Femur (tissue), 1 donor: ENCODE results near the gene ASB2.

ENCODE experiments used
- DNase-seq: peaks from one replicate; pipeline ENCODE4 v3.0.0-alpha.2; 2017

Gene ASB2

DNA sequence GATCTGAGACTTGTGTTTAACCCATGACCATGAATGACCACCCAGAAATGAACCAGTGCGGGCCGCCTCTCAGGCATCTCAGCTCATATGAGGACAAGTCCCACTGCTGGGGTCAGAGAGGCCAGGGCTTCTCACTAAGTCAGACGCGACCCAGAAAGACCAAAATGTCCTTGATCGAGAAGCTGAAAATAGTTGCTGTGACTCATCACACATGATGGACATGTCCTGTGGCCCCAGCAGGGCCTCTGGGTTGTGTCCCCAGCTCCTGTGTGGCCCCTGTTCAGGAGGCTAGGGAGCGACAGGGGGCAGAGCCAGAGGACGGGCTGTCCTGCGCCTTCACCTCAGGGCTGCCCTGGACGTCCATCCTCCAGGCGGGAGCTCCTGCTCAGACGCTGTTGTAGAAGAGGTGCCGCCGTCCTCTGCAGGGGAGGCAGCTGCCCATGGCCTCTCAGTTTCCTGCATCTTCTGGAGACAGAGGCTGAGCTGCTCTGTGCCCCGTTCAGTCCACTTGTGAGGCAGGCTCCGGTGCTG, 78.2 kb downstream of the ASB2 start:
- DNase-seq = no peak

DNA sequence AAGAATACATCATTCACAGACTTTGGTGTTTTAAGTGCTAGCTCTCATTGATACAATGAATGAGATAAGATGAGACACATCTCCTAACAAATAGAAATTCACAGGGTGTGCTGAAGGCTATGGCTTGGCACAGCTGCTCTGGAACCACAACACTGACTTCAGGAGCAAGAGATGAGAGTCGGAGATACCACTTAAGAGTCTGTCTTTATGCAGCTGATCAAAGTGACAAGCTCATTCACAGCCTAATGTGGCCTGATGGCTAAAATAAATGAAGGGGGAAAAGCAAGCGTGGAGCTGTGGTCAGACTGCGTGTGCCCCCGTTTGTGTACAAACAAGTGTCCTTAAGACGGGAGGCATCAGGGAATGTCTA, 78.9 kb downstream of the ASB2 start:
- DNase-seq = no peak

DNA sequence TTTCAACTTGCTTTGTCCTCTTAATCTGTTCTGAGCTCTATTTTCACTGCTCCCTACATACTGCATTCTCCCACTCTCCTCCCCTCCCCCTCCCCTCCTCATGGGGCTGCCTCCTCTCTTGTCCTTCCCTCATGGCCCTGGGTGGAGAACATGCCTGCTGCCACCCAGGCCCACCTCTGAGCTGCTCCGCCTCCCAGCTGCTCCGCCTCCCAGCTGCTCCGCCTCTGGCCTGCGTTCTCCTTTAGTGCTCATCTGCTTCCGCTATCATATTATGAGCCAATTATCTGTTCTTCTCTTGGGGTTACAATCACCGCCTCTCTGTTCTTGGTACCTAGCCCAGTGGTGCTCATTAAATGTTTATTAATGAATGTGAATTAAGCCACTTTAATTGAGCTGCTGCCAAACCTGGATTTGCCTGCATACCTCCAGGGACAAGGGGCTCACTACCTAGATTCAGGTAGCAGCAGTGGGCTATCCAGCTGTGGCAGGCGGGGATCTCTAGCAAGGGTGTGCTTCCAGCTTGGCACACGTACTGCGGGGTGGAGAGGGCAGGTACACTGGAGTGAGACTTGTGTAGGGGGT, 81.3 kb downstream of the ASB2 start:
- no peak for DNase-seq

DNA sequence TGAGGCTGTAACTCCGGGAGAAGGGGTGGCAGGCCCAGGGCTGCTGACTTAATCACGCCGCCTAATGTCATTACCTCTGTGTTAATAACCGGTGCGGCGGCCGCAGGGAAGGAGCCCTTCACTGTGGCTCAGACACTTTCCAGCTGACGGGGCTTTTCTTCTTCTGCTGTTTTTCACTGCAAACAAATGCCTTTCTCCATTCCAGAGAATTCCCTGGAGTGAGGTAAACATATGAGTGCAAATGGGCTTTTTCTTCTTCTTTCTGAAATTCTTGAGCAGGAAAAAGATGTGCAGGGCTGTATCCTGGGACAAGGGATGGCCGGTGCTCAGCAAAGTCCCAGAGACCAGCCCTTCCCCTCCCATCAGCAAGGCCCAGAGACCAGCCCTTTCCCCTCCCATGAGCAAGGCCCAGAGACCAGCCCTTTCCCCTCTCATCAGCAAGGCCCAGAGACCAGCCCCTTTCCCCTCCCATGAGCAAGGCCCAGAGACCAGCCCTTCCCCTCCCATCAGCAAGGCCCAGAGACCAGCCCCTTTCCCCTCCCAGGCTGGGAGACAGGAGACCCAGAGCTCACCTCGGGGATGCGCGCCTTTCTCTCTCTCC, 82.6 kb downstream of the ASB2 start:
- peak; percentile 34 for DNase-seq

DNA sequence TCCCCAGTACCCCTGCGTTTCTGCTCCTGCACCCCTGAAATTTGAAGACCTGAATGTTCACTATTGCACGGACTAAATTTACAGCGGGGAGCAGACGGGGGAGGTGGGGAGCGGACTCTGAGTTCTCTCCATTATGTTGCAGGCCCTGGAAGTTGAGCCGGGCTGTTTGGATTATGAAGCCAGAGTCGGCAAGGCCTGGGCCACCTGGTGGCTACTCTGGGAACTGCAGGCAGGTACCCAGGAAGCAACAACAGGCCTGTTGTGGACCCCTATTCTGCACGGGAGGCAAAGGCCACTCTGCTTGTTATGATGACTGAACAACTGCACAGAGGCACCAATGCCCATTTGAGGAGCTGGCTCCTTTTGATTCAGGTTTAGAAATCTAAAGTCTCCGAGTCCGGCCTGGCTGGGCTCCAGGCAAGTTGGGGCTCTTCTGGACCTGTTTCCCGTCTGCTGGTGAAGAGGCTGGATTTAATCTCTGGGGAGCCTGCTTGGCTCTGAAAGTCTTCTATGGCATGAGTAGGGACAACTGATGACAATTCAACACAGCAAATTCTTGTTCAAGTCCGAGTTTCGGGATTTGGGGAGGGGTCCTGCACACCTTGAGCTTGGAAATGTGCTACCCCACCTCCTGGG, 83.3 kb downstream of the ASB2 start:
- DNase-seq = peak; percentile 83

DNA sequence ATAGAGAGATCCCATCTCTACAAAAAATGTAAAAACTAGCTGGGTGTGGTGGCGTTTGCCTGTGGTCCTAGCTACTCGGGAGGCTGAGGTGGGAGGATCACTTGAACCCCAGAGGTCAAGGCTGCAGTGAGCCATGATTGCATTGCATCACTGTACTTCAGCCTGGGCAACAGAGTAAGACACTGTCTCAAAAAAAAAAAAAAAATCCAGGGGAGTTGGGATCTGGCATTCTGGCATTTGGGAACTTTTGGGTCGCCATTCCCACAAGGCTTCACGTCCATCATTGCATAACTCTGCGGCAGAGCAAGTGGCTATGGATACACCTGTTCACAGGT, 83.9 kb downstream of the ASB2 start:
- no peak for DNase-seq

DNA sequence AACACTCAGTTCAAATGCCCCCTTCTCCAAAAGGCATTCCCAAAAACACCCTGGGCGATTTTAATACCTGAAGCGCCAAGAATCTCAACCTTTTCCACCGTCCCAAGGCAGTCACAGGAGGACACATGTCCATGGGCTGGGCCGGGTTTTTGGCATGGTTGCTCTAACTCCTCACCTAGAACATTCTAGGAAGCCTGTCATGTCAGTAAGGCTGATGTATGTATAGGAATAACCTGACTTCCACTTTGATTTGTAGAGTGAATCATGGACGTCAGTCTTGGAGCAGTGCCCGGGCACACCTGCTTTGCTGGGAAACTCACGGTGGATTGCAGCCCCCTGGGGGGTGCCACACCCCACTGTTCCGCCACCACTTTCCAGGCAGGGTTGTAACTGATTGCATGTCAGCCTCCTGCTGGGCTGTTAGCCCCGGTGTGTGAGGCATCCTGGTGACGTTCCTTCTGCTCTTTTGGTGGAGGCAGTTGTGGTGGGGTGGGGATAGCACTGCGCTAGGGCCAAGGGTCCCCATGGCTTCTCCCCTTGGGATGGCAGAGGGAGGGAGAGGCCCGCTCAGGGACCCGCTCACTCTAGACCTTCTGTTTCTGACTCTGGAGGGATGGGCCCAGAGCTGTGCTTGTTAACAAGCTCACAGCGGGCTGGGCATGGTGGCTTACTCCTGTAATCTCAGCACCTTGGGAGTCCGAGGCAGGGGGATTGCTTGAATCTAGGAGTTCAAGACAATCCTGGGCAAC, 84.4 kb downstream of the ASB2 start:
- DNase-seq = no peak

DNA sequence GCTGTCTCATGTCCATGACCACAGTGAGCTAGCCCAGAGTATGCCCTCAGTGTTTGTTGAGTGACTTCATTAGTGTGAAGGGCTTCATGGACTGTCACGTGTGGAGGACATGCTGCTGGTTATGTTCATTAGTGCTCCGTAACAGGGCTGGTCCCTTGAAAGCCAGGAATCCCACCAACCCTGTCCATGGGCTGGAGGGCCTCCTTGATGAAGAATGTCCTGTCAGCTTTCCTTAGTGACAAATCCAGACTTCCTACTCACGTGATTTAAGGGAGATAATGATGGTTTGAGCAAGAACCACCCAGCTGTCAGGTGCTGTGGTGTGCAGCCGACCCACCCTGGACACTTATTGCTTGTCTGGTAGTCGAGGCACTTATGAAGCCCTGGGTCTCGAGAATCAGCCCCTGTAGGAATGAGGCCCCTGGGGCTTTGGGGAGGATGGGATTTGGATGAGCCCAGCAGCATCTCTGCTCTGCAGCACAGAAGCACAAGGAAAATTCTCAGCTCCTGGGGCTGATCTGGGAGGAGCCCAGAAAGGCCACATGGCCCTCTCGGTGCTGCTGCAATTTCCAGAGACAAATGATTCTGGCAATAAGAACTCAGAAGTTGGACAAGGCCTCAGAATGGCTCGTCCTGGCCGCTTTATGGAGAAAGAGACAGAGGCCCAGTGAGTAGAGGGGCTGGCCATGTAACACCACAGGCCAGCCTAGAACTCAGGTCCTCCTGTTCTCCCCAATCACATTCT, 86.5 kb downstream of the ASB2 start:
- no peak for DNase-seq

DNA sequence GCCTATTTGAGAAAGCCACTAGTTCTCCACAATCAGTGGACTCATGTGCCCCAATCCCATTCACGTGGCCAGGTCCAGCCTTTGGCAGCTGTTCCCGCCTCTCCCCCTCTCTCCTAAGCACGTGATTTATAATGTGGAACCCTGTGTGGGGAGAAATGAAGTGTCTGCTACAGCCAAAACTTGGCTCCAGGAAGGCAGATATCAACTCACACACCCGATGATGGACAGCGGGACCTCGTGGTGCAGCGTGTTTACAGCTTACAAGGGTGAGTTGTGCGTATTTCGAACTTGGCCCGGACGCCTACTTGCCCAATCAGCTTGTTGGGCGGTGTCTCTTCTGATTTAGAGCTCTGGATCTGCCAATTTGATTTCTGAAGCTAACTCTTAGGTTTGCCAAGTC, 87.4 kb downstream of the ASB2 start:
- DNase-seq = no peak

DNA sequence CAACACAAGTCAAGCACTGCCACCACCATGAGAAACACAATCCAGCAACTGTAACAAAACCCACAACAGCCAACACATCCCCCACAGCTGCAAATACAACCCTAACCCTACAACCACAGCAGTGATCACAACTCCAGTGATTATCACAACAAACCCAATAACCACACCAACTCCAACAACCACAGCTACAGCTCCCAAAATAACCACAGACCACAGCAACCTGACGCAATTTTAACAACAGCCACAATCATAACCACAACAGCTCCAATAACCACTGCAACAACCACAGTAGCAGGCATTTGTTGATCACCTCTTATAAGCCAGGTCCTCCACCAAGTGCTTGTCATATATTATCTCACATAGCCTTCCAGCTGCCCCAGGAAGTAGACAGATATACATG, 91.4 kb downstream of the ASB2 start:
- no peak for DNase-seq
